ENCODE measurements around the gene SIRPG. TPM values are rescaled to one million over a fixed set of nuclear protein-coding genes. Genes with fewer than 3 reads are reported as not detected.

SIRPG gene
- total RNA-seq, 1 experiment from 2014 or later: not detected

Small RNA genes within 50 kb of the gene (small RNA-seq; reads per million reads assigned to genes)
- gene AL109809.3 (0 reads per million in 2 experiments), gene RN7SL561P (0 reads per million in 2 experiments)

Other genes with a start within 250 kb of the SIRPG start
- 31.1 and 33.3 TPM in 2 replicates for gene NSFL1C, start 190.9 kb downstream of the SIRPG start, total RNA-seq (2014; rRNA removed; shearing (Covaris generic))
- gene SIRPB2, start 166.4 kb downstream of the SIRPG start, total RNA-seq (2014; rRNA removed; shearing (Covaris generic)): not detected in 2 replicates
- gene SIRPD, start 100.1 kb downstream of the SIRPG start, total RNA-seq (2014; rRNA removed; shearing (Covaris generic)): not detected in 2 replicates
- 0.98 and 1.8 TPM in 2 replicates for gene SIRPB1, start 37.8 kb downstream of the SIRPG start, total RNA-seq (2014; rRNA removed; shearing (Covaris generic))
- 67.8 and 74.7 TPM in 2 replicates for gene SIRPA, start 237.6 kb upstream of the SIRPG start, total RNA-seq (2014; rRNA removed; shearing (Covaris generic))